KBM-7 (cell line): ENCODE measurements around the gene SRSF3.

ENCODE experiments used
- DNase-seq: peaks from one replicate; pipeline ENCODE4 v3.0.0-alpha.2; 2015
- in situ Hi-C: fragments of 300-500 bp; cut with MboI; formaldehyde crosslinking; loops from 2 replicates; pipeline ENCODE4 v1.14.3; 2020; ENCODE audit warnings: low sequenced_read_pairs, low pct_unique_long_range_greater_than_20kb, mixed read lengths

The SRSF3 gene

GRCh38 chr6:36594029-36594815 is at the start of gene SRSF3:
SRSF3 (plus strand) TSS chr6:36594362; CDS start chr6:36596763, 2,401 bp downstream.
- in situ Hi-C loops = no loop called here
- peak; percentile 99 for DNase-seq

- in situ Hi-C loops = no loop called here
- DNase-seq = no peak
These were observed 48.3 kb upstream of the SRSF3 start for GRCh38 chr6:36545767-36546307.

- in situ Hi-C loops = no loop called here
These were observed 47.7 kb upstream of the SRSF3 start for GRCh38 chr6:36546308-36546919.

GRCh38 chr6:36546920-36547645 is 47.1 kb upstream of the SRSF3 start, which contains the start of gene STK38:
STK38 (minus strand) TSS chr6:36547479; CDS start chr6:36540202, 7,277 bp downstream.
- DNase-seq = peak; percentile 94
- in situ Hi-C loops = no loop called here

More at GRCh38 chr6:36546308-36546919, 47.7 kb upstream of the SRSF3 start:
- DNase-seq = peak; percentile 52

GRCh38 chr6:36547646-36548400 is 46.3 kb upstream of the SRSF3 start:
- in situ Hi-C loops = no loop called here
- DNase-seq = no peak

- in situ Hi-C loops = no loop called here
- no peak for DNase-seq
These were observed 45.8 kb upstream of the SRSF3 start for GRCh38 chr6:36548401-36548743.

GRCh38 chr6:36550473-36551000 is 43.6 kb upstream of the SRSF3 start:
- no peak for DNase-seq
- in situ Hi-C loops = no loop called here

GRCh38 chr6:36555750-36556252 is 38.4 kb upstream of the SRSF3 start:
- DNase-seq = no peak

GRCh38 chr6:36556281-36556680 is 37.9 kb upstream of the SRSF3 start:
- DNase-seq = no peak
- in situ Hi-C loops = no loop called here

More at GRCh38 chr6:36555750-36556252, 38.4 kb upstream of the SRSF3 start:
- in situ Hi-C loops = no loop called here

- no peak for DNase-seq
- in situ Hi-C loops = no loop called here
These were observed 35.0 kb upstream of the SRSF3 start for GRCh38 chr6:36559011-36559793.

GRCh38 chr6:36560822-36561221 is 33.3 kb upstream of the SRSF3 start:
- in situ Hi-C loops = no loop called here
- DNase-seq = no peak

GRCh38 chr6:36563237-36563927 is 30.8 kb upstream of the SRSF3 start:
- DNase-seq = no peak
- in situ Hi-C loops = no loop called here

- in situ Hi-C loops = no loop called here
- DNase-seq = no peak
These were observed 30.3 kb upstream of the SRSF3 start for GRCh38 chr6:36563928-36564284.

GRCh38 chr6:36566418-36566905 is 27.7 kb upstream of the SRSF3 start:
- no peak for DNase-seq
- in situ Hi-C loops = no loop called here

- in situ Hi-C loops = no loop called here
These were observed 23.9 kb upstream of the SRSF3 start for GRCh38 chr6:36570264-36570663.

GRCh38 chr6:36571122-36572043 is 22.8 kb upstream of the SRSF3 start:
- in situ Hi-C loops = no loop called here
- DNase-seq = no peak

More at GRCh38 chr6:36570264-36570663, 23.9 kb upstream of the SRSF3 start:
- DNase-seq = no peak
